AG09319 (cell line): Measurements from ENCODE around the gene KDM5C.

Source experiments
- DNase-seq: peaks from one replicate; pipeline ENCODE4 v3.0.0-alpha.2; 2010; ENCODE audit warnings: low read depth; ENCODE audit errors: extremely low read depth
- TF ChIP-seq, protein P1 (sequence below): IDR thresholded peaks from 2 replicates; pipeline ENCODE4 v1.5.1; 2011; ENCODE audit warnings: low read depth, mild to moderate bottlenecking, inconsistent platforms, low read length, moderate library complexity

Gene KDM5C

GRCh38 chrX:53160297-53160983 is 64.6 kb downstream of the KDM5C start:
- TF ChIP-seq, protein P1, sequence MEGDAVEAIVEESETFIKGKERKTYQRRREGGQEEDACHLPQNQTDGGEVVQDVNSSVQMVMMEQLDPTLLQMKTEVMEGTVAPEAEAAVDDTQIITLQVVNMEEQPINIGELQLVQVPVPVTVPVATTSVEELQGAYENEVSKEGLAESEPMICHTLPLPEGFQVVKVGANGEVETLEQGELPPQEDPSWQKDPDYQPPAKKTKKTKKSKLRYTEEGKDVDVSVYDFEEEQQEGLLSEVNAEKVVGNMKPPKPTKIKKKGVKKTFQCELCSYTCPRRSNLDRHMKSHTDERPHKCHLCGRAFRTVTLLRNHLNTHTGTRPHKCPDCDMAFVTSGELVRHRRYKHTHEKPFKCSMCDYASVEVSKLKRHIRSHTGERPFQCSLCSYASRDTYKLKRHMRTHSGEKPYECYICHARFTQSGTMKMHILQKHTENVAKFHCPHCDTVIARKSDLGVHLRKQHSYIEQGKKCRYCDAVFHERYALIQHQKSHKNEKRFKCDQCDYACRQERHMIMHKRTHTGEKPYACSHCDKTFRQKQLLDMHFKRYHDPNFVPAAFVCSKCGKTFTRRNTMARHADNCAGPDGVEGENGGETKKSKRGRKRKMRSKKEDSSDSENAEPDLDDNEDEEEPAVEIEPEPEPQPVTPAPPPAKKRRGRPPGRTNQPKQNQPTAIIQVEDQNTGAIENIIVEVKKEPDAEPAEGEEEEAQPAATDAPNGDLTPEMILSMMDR = no peak

DNA sequence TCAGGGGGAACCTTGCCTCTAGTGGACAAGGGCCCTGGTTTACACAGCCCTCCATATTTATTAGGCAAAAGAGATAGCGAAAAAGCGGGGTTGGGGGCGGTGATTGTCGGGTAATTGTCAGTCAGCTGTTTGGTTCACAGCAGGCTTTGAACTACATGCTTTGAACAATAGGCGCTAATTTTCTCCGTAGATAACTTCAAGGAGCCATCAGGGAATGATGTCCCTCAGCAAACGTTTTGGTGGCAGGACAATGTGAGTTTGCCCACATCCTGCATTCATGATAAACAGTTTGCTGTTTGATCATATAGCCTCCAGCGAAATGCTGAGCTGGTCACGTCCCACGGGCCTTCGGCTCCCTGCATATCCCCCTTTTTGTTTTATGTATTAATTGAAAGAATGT is 65.8 kb downstream of the KDM5C start:
- no peak for DNase-seq
- TF ChIP-seq, protein P1 = no peak

More at GRCh38 chrX:53160297-53160983, 64.6 kb downstream of the KDM5C start:
- DNase-seq = no peak

GRCh38 chrX:53156207-53156596 is 68.8 kb downstream of the KDM5C start:
- DNase-seq = no peak
- TF ChIP-seq, protein P1 = no peak

DNA sequence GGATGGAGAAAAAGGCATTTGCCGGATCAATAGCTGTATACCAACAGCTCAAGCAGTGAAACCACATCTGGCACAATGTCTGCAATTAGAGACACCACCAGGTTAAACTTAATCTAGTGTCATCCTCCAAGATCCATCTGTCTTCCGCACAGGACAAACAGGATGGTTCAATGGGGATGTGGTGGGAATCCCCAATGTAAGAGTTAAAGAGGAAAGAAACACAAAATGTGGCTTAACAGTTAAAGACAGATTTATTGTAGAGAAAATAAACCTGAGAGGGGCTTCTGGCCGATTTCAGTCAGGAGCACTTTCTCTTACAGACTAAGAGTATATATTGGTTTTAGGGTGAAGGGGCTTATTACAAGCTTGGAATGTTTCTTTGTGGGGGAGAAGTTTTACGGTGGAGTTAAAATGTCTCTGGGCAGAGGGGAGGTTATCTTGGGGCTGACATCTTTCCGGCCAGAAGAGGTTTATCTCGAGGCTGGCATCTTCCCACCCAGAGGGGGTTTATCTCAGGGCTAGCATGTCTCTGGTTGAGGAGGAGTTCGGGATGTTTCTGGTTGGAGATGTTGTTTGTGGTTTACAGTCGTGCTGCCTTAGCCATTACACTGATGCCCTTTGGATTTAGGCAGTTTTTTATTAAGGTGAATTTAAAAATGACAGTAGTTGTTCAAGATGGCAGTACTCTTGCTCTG is 69.3 kb downstream of the KDM5C start:
- DNase-seq = no peak
- TF ChIP-seq, protein P1 = no peak

DNA sequence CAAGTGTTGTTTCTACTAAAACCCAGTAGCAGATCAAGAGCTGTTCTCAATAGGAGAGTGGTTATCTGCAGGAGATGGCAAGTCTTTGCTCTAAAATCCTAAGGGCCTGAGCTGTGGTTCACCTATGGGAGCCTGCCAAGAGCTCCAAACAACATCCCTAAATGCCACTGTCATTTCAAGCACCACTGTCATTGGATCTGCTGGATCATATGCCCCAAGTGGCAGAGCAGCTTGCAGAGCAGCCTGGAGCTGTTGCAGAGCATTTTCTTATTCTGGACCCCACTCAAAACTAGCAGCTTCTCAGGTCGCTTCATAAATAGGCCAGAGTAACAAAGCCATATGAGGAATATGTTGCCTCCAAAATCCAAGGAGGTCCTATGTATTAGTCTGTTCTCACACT is 71.4 kb downstream of the KDM5C start:
- TF ChIP-seq, protein P1 = no peak
- DNase-seq = no peak
